Mesothelial cell of epicardium (in vitro differentiated cells): Measurements from ENCODE around the gene RPL13A. TPM values are rescaled to one million over a fixed set of nuclear protein-coding genes. Genes with fewer than 3 reads are reported as not detected.
"Not testable (repeated sequence)": the region's sequence is repeated elsewhere in the genome, so short reads cannot be mapped to it uniquely, and the experiment has no call there.

Source experiments
- DNase-seq, 2 experiments: peaks; one replicate each; pipeline ENCODE4 v3.0.0; 2021; ENCODE audit warnings: low spot score in 2 of 2; ENCODE audit not compliant: unreplicated experiment in 2 of 2
- H3K27ac Mint-ChIP-seq: 2 replicates; pipeline ENCODE4 v1.8.0; 2021; ENCODE audit warnings: mixed read lengths
- H3K27me3 Mint-ChIP-seq: 2 replicates; pipeline ENCODE4 v1.8.0; 2021; ENCODE audit warnings: low read depth, mixed read lengths
- H3K36me3 Mint-ChIP-seq: 2 replicates; pipeline ENCODE4 v1.8.0; 2021; ENCODE audit warnings: mixed read lengths
- H3K4me1 Mint-ChIP-seq: 2 replicates; pipeline ENCODE4 v1.8.0; 2021; ENCODE audit warnings: mixed read lengths
- H3K4me3 Mint-ChIP-seq: 2 replicates; pipeline ENCODE4 v1.8.0; 2021; ENCODE audit warnings: mild to moderate bottlenecking, moderate library complexity, mixed read lengths
- H3K9me3 Mint-ChIP-seq: 2 replicates; pipeline ENCODE4 v1.8.0; 2021; ENCODE audit warnings: mixed read lengths
- CTCF ChIP-seq: fragments of 200-600 bp; sonication (generic); IDR thresholded peaks from one replicate; pipeline ENCODE4 v1.5.0; 2021; ENCODE audit warnings: antibody characterized with exemption; ENCODE audit not compliant: unreplicated experiment
- total RNA-seq: library from RNA; stranded (reverse); gene quantifications from 3 replicates; pipeline ENCODE4 v1.2.1, GENCODE V29; 2021

Gene RPL13A
- total RNA-seq, 1 donor from 2014 or later = 2,869 TPM

DNA sequence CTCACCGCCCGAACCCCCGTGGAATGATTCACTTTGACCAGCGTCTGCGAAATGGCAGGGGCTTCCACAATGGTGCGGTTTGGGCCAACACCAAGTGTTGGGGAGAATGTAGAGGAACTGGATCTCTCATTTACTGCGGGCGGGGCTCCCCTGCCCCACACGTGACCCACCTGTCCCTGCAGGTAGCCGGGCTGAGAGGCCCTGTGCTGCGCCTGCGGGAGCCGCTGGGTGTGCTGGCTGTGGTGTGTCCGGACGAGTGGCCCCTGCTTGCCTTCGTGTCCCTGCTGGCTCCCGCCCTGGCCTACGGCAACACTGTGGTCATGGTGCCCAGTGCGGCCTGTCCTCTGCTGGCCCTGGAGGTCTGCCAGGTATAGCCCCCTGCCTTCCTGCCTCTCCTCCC lies 19.2 kb upstream of the RPL13A start:
- no peak for TF ChIP-seq CTCF
- no peak for DNase-seq
- Mint-ChIP-seq H3K4me1 (no peaks in the 10 kb centered on the region), H3K4me3 (no peak overlapping the region), H3K27me3 (peaks cover 2% of the 10 kb centered on the region), H3K9me3 (no peaks in the 10 kb centered on the region), H3K36me3 (peaks cover 6% of the 10 kb centered on the region), H3K27ac (no peak overlapping the region)

DNA sequence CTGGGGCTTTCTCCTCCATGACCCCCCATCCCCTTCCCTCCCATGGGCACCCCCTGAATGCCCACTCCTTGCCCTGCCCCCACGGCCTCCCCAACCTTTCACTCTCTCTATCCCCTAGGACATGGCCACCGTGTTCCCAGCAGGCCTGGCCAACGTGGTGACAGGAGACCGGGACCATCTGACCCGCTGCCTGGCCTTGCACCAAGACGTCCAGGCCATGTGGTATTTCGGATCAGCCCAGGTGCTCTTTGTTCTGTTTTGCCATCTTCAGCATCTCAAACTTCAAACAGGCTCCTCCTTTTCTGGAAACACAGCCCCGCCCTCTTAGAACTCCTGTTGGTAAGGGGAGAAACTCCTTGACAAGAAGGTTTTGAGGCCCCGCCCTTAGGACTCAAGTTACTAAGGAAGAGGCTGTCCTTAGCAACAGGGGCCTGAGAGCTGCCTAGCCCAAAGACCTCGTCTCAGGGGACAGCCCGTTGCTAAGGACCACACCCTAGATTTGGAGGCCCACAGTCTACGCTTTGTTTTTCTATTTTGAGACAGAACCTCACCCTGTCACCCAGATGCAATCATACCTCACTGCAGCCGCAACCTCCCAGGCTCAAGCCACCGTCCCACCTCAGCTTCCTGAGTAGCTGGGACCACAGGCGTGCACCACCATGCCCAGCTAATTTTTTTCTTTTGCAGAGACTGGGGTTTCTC lies 18.5 kb upstream of the RPL13A start:
- H3K27ac Mint-ChIP-seq = peak overlapping the region; percentile 21
- H3K27me3 Mint-ChIP-seq = peaks cover 2% of the 10 kb centered on the region
- H3K4me1 Mint-ChIP-seq = no peaks in the 10 kb centered on the region
- H3K4me3 Mint-ChIP-seq = no peak overlapping the region
- no peak for DNase-seq
- H3K36me3 Mint-ChIP-seq = peaks cover 6% of the 10 kb centered on the region
- TF ChIP-seq CTCF = no peak
- H3K9me3 Mint-ChIP-seq = no peaks in the 10 kb centered on the region

DNA sequence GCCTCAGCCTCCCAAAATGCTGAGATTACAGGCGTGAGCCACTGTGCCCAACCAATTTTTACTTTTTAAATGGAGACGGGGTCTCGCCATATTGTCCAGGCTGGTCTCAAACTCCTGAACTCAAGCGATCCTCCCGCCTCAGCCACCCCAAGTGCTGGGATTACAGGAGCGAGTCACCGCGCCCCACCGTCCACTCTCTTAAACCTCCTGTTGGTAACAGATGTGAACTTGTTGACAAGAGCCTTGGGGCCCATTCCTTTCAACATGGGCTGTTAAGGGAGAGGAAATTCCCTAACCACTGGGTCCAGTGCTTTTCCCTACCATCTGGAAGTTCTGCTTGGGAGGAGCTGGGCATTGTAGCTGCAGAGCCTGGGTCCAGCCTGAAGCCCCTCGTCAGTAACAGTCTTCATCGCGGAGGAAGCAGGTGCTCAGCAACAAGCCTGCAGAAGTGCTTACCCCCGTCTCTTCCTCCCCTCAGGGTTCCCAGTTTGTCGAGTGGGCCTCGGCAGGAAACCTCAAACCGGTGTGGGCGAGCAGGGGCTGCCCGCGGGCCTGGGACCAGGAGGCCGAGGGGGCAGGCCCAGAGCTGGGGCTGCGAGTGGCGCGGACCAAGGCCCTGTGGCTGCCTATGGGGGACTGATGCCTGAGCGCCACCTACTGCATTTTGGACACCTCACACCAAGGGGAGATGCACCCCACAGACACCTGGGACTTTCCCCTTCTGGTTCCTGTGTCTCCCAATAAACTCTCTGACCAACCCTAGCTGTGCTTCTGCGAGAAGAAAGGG lies 17.4 kb upstream of the RPL13A start:
- Mint-ChIP-seq H3K9me3 (no peaks in the 10 kb centered on the region), H3K4me1 (no peaks in the 10 kb centered on the region), H3K36me3 (peaks cover 6% of the 10 kb centered on the region), H3K27me3 (peaks cover 10% of the 10 kb centered on the region), H3K27ac (no peak overlapping the region), H3K4me3 (no peak overlapping the region)
- TF ChIP-seq CTCF = no peak
- no peak for DNase-seq

GRCh38 chr19:49470615-49470978 lies 16.8 kb upstream of the RPL13A start:
- no peak for DNase-seq
- peaks cover 15% of the 10 kb centered on the region for H3K27me3 Mint-ChIP-seq
- H3K4me3 Mint-ChIP-seq = no peak overlapping the region
- H3K36me3 Mint-ChIP-seq = peaks cover 6% of the 10 kb centered on the region
- no peaks in the 10 kb centered on the region for H3K9me3 Mint-ChIP-seq
- no peak for TF ChIP-seq CTCF
- H3K27ac Mint-ChIP-seq = no peak overlapping the region
- peaks cover 1% of the 10 kb centered on the region for H3K4me1 Mint-ChIP-seq

DNA sequence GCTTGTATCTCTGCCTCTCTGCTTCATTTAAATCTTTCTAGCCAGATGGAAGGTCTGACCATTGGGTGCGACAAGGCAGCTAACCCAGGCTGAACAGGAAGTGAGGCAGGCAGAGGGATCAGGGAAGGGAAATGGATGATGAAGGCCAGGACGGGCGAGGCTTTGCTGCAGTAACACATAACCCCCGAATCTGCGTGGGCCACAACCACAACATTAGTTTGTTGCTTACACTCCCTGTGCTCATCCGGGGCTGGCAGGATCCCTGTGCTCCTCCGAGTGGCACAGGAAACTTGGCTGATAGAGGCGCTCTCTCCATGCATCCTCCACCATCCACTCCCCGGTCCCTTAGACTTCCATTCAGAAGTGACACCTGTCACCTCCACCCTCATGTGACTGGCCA lies 14.5 kb upstream of the RPL13A start:
- no peak for DNase-seq
- peaks cover 6% of the 10 kb centered on the region for H3K36me3 Mint-ChIP-seq
- no peak overlapping the region for H3K4me3 Mint-ChIP-seq
- H3K27ac Mint-ChIP-seq = no peak overlapping the region
- peaks cover 24% of the 10 kb centered on the region for H3K27me3 Mint-ChIP-seq
- no peaks in the 10 kb centered on the region for H3K9me3 Mint-ChIP-seq
- TF ChIP-seq CTCF = no peak
- H3K4me1 Mint-ChIP-seq = peaks cover 1% of the 10 kb centered on the region

DNA sequence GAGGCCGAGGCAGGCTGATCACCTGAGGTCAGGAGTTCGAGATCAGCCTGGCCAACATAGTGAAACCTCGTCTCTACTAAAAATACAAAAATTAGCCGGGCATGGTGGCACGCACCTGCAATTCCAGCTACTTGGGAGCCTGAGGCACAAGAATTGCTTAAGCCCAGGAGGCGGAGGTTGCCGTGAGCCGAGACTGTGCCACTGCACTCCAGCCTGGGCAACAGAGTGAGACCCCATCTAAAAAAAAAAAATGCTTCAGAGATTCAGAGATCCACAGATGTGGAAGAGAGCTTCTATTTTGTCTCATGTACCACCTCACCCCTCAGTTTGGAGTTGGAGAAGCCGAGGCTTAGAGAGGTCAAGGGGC lies 13.9 kb upstream of the RPL13A start:
- not testable (repeated sequence) for DNase-seq
- peak overlapping the region; percentile 66 for H3K4me3 Mint-ChIP-seq

More for the DNA sequence above, 13.9 kb upstream of the RPL13A start:
- H3K36me3 Mint-ChIP-seq, H3K9me3 Mint-ChIP-seq, H3K27ac Mint-ChIP-seq, H3K4me1 Mint-ChIP-seq: not testable (repeated sequence)
- peaks cover 24% of the 10 kb centered on the region for H3K27me3 Mint-ChIP-seq
